ENCODE data around the gene FER. TPM values are rescaled to one million over a fixed set of nuclear protein-coding genes. Genes with fewer than 3 reads are reported as not detected.

The FER gene
- total and polyA plus RNA-seq, 2 of the 13 experiments (the other 11 are each of a cell fraction or from before 2014, with no cell fraction given) = 7.9 to 29.0 TPM

DNA sequence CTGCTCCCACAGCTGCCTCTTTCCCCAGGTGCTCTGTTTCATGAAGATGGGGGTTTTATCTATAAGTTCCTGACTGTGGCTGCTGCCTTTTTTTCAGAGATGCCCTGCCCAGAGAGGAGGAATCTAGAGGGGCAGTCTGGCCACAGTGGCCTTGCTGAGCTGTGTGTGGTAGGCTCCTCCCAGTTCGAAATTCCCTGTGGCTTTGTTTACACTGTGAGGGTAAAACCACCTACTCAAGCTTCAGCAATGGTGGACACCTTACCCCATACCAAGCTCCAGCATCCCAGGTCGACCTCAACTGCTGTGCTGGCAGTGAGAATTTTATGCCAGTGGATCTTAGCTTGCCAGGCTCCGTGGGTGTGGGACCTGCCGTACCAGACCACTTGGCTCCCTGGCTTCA, 250.0 kb downstream of the FER start:
- Histone ChIP-seq H3K9ac (ENCODE audit: insufficient read depth, low read depth, low read length) (no peak overlapping the region), H3K4me3 (replicated peaks in 1 of 3; ENCODE audit: insufficient read depth in 1 of 3, low read depth in 2 of 3, low read length in 3 of 3) (no peak overlapping the region), H3K36me3 (replicated peaks in 1 of 2; ENCODE audit: control insufficient read depth in 1 of 2, insufficient read depth in 2 of 2, low read length in 2 of 2) (no peaks in the 10 kb centered on the region), H3K4me2 (ENCODE audit: low read depth, low read length) (no peak overlapping the region), H3K79me2 (ENCODE audit: insufficient read depth, low read length) (no peaks in the 10 kb centered on the region), H3K27ac (ENCODE audit: extremely low read length, insufficient read depth, low read length) (no peak overlapping the region), H2AFZ (ENCODE audit: low read length) (no peak overlapping the region), H3K27me3 (ENCODE audit: control insufficient read depth in 1 of 2, insufficient read depth in 2 of 2, low read length in 2 of 2) (no peaks in the 10 kb centered on the region), H4K20me1 (ENCODE audit: insufficient read depth, low read length) (no peaks in the 10 kb centered on the region), H3K4me1 (ENCODE audit: insufficient read depth, low read length) (no peaks in the 10 kb centered on the region), H3K9me3 (ENCODE audit: low read length) (no peaks in the 10 kb centered on the region; the same call in 1 of the 2 replicates)
- no peak for ATAC-seq
- TF ChIP-seq KDM4B (CRISPR knock-in tag; IDR thresholded peaks at IDR 0.05) = no peak
- TF ChIP-seq RBFOX2 (IDR thresholded peaks at IDR 0.05; ENCODE audit: low read depth, low read length) = no peak
- TF ChIP-seq ZNF253 (CRISPR knock-in tag; IDR thresholded peaks at IDR 0.05; ENCODE audit: borderline replicate concordance) = no peak
- TF ChIP-seq GTF2F1 (IDR thresholded peaks at IDR 0.05; ENCODE audit: low read length) = no peak
- TF ChIP-seq SPEN (CRISPR knock-in tag; IDR thresholded peaks at IDR 0.05; ENCODE audit: low read depth) = no peak
- TF ChIP-seq ARID2 (CRISPR knock-in tag; IDR thresholded peaks at IDR 0.05; ENCODE audit: borderline replicate concordance) = no peak
- TF ChIP-seq ZBTB21 (CRISPR knock-in tag; IDR thresholded peaks at IDR 0.05) = no peak
- POLR2A ChIA-PET = no interaction called here
- DNase-seq (ENCODE audit: low spot score) = no peak
- intact Hi-C loops (cut with micrococcal nuclease; ENCODE audit: unreplicated experiment) (no loop called here), in situ Hi-C loops (cut with HindIII; ENCODE audit: extremely low pct_ligation_motif_present, low pct_unique_long_range_greater_than_20kb) (no loop called here)
- no TSS peak for BruUV-seq (replicated peaks)
- CTCF ChIA-PET (ENCODE audit: low intra/inter-chr PET ratio, low total read pairs) = no interaction called here
- WGBS (ENCODE audit: low lambda C conversion rate) = 92% methylated on average over 2 of the region's 4 CpGs
- FAIRE-seq = no peak

DNA sequence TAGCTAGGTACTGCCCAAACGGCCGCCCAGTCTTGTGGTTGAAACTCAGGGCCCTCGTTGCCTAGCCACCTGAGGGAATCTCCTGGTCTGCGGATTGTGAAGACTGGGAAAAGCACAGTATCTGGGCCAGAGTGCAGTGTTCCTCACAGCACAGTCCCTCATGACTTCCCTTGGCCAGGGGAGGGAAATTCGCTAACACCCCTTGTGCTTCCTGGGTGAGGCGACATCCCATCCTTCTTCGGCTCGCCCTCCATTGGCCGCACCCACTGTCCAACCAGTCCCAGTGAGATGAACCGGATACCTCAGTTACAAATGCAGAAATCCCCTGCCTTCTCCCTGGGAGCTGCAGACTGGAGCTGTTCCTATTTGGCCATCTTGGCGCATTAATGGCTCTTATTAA, 250.5 kb downstream of the FER start:
- Histone ChIP-seq H3K36me3 (replicated peaks in 1 of 2; ENCODE audit: control insufficient read depth in 1 of 2, insufficient read depth in 2 of 2, low read length in 2 of 2) (no peaks in the 10 kb centered on the region), H3K27ac (ENCODE audit: extremely low read length, insufficient read depth, low read length) (no peak overlapping the region), H3K4me3 (replicated peaks in 1 of 3; ENCODE audit: insufficient read depth in 1 of 3, low read depth in 2 of 3, low read length in 3 of 3) (no peak overlapping the region), H3K9me3 (ENCODE audit: low read length) (no peaks in the 10 kb centered on the region; the same call in 1 of the 2 replicates), H3K79me2 (ENCODE audit: insufficient read depth, low read length) (no peaks in the 10 kb centered on the region), H3K4me2 (ENCODE audit: low read depth, low read length) (no peak overlapping the region), H3K27me3 (ENCODE audit: control insufficient read depth in 1 of 2, insufficient read depth in 2 of 2, low read length in 2 of 2) (no peaks in the 10 kb centered on the region), H3K4me1 (ENCODE audit: insufficient read depth, low read length) (no peaks in the 10 kb centered on the region), H4K20me1 (ENCODE audit: insufficient read depth, low read length) (no peaks in the 10 kb centered on the region), H2AFZ (ENCODE audit: low read length) (no peak overlapping the region), H3K9ac (ENCODE audit: insufficient read depth, low read depth, low read length) (no peak overlapping the region)
- in situ Hi-C loops (cut with HindIII; ENCODE audit: extremely low pct_ligation_motif_present, low pct_unique_long_range_greater_than_20kb) = no loop called here
- intact Hi-C loops (cut with micrococcal nuclease; ENCODE audit: unreplicated experiment) = no loop called here
- ATAC-seq = no peak
- FAIRE-seq = no peak
- ChIA-PET POLR2A (no interaction called here), CTCF (ENCODE audit: low intra/inter-chr PET ratio, low total read pairs) (no interaction called here)
- WGBS (ENCODE audit: low lambda C conversion rate) = 98% methylated on average over 11 of the region's 11 CpGs
- no TSS peak for BruUV-seq (replicated peaks)
- no peak for DNase-seq (ENCODE audit: low spot score)
- TF ChIP-seq KMT2B (CRISPR knock-in tag; IDR thresholded peaks at IDR 0.05) = no peak
- no peak for TF ChIP-seq ZNF674 (CRISPR knock-in tag; IDR thresholded peaks at IDR 0.05; ENCODE audit: low read depth)
- TF ChIP-seq TAF15 (IDR thresholded peaks at IDR 0.05; ENCODE audit: low read depth, low read length, poor library complexity, severe bottlenecking) = no peak
- no peak for TF ChIP-seq PTBP1 (IDR thresholded peaks at IDR 0.05; ENCODE audit: low read depth, low read length, poor library complexity, severe bottlenecking)
- no peak for TF ChIP-seq ZNF263 (CRISPR knock-in tag; IDR thresholded peaks at IDR 0.05)
- TF ChIP-seq, protein P1, sequence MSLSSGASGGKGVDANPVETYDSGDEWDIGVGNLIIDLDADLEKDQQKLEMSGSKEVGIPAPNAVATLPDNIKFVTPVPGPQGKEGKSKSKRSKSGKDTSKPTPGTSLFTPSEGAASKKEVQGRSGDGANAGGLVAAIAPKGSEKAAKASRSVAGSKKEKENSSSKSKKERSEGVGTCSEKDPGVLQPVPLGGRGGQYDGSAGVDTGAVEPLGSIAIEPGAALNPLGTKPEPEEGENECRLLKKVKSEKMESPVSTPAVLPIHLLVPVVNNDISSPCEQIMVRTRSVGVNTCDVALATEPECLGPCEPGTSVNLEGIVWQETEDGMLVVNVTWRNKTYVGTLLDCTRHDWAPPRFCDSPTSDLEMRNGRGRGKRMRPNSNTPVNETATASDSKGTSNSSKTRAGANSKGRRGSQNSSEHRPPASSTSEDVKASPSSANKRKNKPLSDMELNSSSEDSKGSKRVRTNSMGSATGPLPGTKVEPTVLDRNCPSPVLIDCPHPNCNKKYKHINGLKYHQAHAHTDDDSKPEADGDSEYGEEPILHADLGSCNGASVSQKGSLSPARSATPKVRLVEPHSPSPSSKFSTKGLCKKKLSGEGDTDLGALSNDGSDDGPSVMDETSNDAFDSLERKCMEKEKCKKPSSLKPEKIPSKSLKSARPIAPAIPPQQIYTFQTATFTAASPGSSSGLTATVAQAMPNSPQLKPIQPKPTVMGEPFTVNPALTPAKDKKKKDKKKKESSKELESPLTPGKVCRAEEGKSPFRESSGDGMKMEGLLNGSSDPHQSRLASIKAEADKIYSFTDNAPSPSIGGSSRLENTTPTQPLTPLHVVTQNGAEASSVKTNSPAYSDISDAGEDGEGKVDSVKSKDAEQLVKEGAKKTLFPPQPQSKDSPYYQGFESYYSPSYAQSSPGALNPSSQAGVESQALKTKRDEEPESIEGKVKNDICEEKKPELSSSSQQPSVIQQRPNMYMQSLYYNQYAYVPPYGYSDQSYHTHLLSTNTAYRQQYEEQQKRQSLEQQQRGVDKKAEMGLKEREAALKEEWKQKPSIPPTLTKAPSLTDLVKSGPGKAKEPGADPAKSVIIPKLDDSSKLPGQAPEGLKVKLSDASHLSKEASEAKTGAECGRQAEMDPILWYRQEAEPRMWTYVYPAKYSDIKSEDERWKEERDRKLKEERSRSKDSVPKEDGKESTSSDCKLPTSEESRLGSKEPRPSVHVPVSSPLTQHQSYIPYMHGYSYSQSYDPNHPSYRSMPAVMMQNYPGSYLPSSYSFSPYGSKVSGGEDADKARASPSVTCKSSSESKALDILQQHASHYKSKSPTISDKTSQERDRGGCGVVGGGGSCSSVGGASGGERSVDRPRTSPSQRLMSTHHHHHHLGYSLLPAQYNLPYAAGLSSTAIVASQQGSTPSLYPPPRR (CRISPR knock-in tag; IDR thresholded peaks at IDR 0.05; ENCODE audit: borderline replicate concordance) = no peak
- no peak for TF ChIP-seq SMARCC2 (IDR thresholded peaks at IDR 0.05)

Data from HepG2 (cell line).